ACC112 (cell line): ENCODE results near the gene RSPH9.

Experiments used
- H2AFZ ChIP-seq: fragments of 200-600 bp; sonication (generic); one replicate; pipeline ENCODE4 v1.6.0; 2017; ENCODE audit warnings: antibody characterized with exemption, low read length; ENCODE audit not compliant: unreplicated experiment
- H3K27ac ChIP-seq: fragments of 200-600 bp; sonication (generic); 2 replicates; pipeline ENCODE4 v1.5.1; 2014; ENCODE audit warnings: low read depth, mild to moderate bottlenecking, antibody characterized with exemption, low read length, moderate library complexity
- H3K27me3 ChIP-seq: fragments of 200-600 bp; sonication (generic); 2 replicates; pipeline ENCODE4 v1.6.1; 2014; ENCODE audit warnings: mild to moderate bottlenecking, antibody characterized with exemption, low read length, moderate library complexity, mixed read lengths; ENCODE audit not compliant: insufficient read depth
- H3K36me3 ChIP-seq: fragments of 200-600 bp; sonication (generic); 2 replicates; pipeline ENCODE4 v1.6.1; 2016; ENCODE audit warnings: mild to moderate bottlenecking, antibody characterized with exemption, low read length, moderate library complexity, mixed read lengths; ENCODE audit not compliant: insufficient read depth
- H3K4me1 ChIP-seq: fragments of 200-600 bp; sonication (generic); one replicate; pipeline ENCODE4 v1.6.1; 2016; ENCODE audit warnings: low read length, mixed read lengths; ENCODE audit not compliant: insufficient read depth, unreplicated experiment, control insufficient read depth
- H3K4me3 ChIP-seq: fragments of 200-600 bp; sonication (generic); 2 replicates; pipeline ENCODE4 v1.5.1; 2014; ENCODE audit warnings: mild to moderate bottlenecking, low read depth, low read length
- H3K79me2 ChIP-seq: fragments of 200-600 bp; sonication (generic); one replicate; pipeline ENCODE4 v1.6.0; 2016; ENCODE audit warnings: low read length; ENCODE audit not compliant: control insufficient read depth, unreplicated experiment, insufficient read depth

RSPH9 gene

GRCh38 chr6:43714311-43715055, 69.6 kb downstream of the RSPH9 start:
- H3K27ac ChIP-seq: no peak overlapping the region
- H2AFZ ChIP-seq: no peak overlapping the region
- peaks cover 8% of the 10 kb centered on the region for H3K4me1 ChIP-seq
- no peaks in the 10 kb centered on the region for H3K27me3 ChIP-seq
- H3K4me3 ChIP-seq: no peak overlapping the region
- H3K79me2 ChIP-seq: no peaks in the 10 kb centered on the region
- no peaks in the 10 kb centered on the region for H3K36me3 ChIP-seq

- H3K4me1 ChIP-seq: peaks cover 4% of the 10 kb centered on the region
- H3K27me3 ChIP-seq: no peaks in the 10 kb centered on the region
- H3K4me3 ChIP-seq: no peak overlapping the region
- no peak overlapping the region for H2AFZ ChIP-seq
- no peak overlapping the region for H3K27ac ChIP-seq
- H3K79me2 ChIP-seq: no peaks in the 10 kb centered on the region
- H3K36me3 ChIP-seq: no peaks in the 10 kb centered on the region
Observed at GRCh38 chr6:43715056-43715788, 70.4 kb downstream of the RSPH9 start.

GRCh38 chr6:43716099-43716498, 71.3 kb downstream of the RSPH9 start:
- H3K36me3 ChIP-seq: no peaks in the 10 kb centered on the region
- no peak overlapping the region for H2AFZ ChIP-seq
- no peak overlapping the region for H3K4me3 ChIP-seq
- no peaks in the 10 kb centered on the region for H3K27me3 ChIP-seq
- no peaks in the 10 kb centered on the region for H3K79me2 ChIP-seq
- H3K4me1 ChIP-seq: peaks cover 4% of the 10 kb centered on the region
- H3K27ac ChIP-seq: no peak overlapping the region

- Histone ChIP-seq H2AFZ (no peak overlapping the region), H3K27me3 (no peaks in the 10 kb centered on the region), H3K36me3 (no peaks in the 10 kb centered on the region), H3K4me3 (no peak overlapping the region), H3K79me2 (no peaks in the 10 kb centered on the region), H3K4me1 (peaks cover 4% of the 10 kb centered on the region), H3K27ac (no peak overlapping the region)
Observed at GRCh38 chr6:43717389-43717788, 72.6 kb downstream of the RSPH9 start.

- Histone ChIP-seq H3K79me2 (no peaks in the 10 kb centered on the region), H3K4me1 (peaks cover 4% of the 10 kb centered on the region), H3K27ac (no peak overlapping the region), H3K4me3 (no peak overlapping the region), H2AFZ (no peak overlapping the region), H3K27me3 (no peaks in the 10 kb centered on the region), H3K36me3 (no peaks in the 10 kb centered on the region)
Observed at GRCh38 chr6:43717822-43718221, 73.0 kb downstream of the RSPH9 start.

GRCh38 chr6:43718387-43719105, 73.7 kb downstream of the RSPH9 start:
- peaks cover 9% of the 10 kb centered on the region for H3K4me1 ChIP-seq

GRCh38 chr6:43719511-43719910, 74.7 kb downstream of the RSPH9 start:
- no peaks in the 10 kb centered on the region for H3K79me2 ChIP-seq
- no peaks in the 10 kb centered on the region for H3K36me3 ChIP-seq
- H3K4me3 ChIP-seq: no peak overlapping the region
- no peak overlapping the region for H2AFZ ChIP-seq
- peaks cover 17% of the 10 kb centered on the region for H3K4me1 ChIP-seq
- no peaks in the 10 kb centered on the region for H3K27me3 ChIP-seq
- H3K27ac ChIP-seq: no peak overlapping the region

More at GRCh38 chr6:43718387-43719105, 73.7 kb downstream of the RSPH9 start:
- no peaks in the 10 kb centered on the region for H3K27me3 ChIP-seq
- H3K36me3 ChIP-seq: no peaks in the 10 kb centered on the region
- H3K79me2 ChIP-seq: no peaks in the 10 kb centered on the region
- H3K4me3 ChIP-seq: no peak overlapping the region
- no peak overlapping the region for H3K27ac ChIP-seq
- no peak overlapping the region for H2AFZ ChIP-seq

GRCh38 chr6:43720999-43721398, 76.2 kb downstream of the RSPH9 start:
- peaks cover 32% of the 10 kb centered on the region for H3K4me1 ChIP-seq
- no peak overlapping the region for H3K4me3 ChIP-seq
- no peak overlapping the region for H3K27ac ChIP-seq
- H2AFZ ChIP-seq: no peak overlapping the region
- H3K27me3 ChIP-seq: no peaks in the 10 kb centered on the region
- H3K79me2 ChIP-seq: no peaks in the 10 kb centered on the region
- no peaks in the 10 kb centered on the region for H3K36me3 ChIP-seq
